Bronchial epithelial cell (primary cell): ENCODE results near the gene DNPH1. TPM values are rescaled to one million over a fixed set of nuclear protein-coding genes. Genes with fewer than 3 reads are reported as not detected.

ENCODE experiments used
- DNase-seq: peaks from one replicate; pipeline ENCODE4 v3.0.0-alpha.2; 2010; ENCODE audit warnings: low read depth
- FAIRE-seq: peaks from 2 replicates; lab custom pipeline; 2011; peaks lifted over from hg19 to GRCh38; lab: Jason Lieb, UNC
- H3K27me3 ChIP-seq: 2 replicates; pipeline ENCODE4 v1.5.1; 2011; ENCODE audit warnings: low read length; ENCODE audit not compliant: control insufficient read depth, insufficient read depth
- H3K36me3 ChIP-seq: 2 replicates; pipeline ENCODE4 v1.5.1; 2011; ENCODE audit warnings: low read length; ENCODE audit not compliant: control insufficient read depth, insufficient read depth
- H3K4me3 ChIP-seq: 2 replicates; pipeline ENCODE4 v1.5.1; 2011; ENCODE audit warnings: mild to moderate bottlenecking, low read depth, low read length, control low read depth
- total RNA-seq: library from RNA; depleted of rRNA; stranded (reverse); fragments of >200 nt; gene quantifications from 2 replicates; pipeline ENCODE4 v1.2.1, GENCODE V29; 2014
- TF ChIP-seq, protein P1 (sequence below): IDR thresholded peaks from 2 replicates; pipeline ENCODE4 v1.5.1; 2011; ENCODE audit warnings: mild to moderate bottlenecking, moderate library complexity, low read length, control low read depth, inconsistent platforms; ENCODE audit not compliant: insufficient read depth, severe bottlenecking

DNPH1 gene
- total RNA-seq, 1 donor from 2014 or later = 59.8 TPM

DNA sequence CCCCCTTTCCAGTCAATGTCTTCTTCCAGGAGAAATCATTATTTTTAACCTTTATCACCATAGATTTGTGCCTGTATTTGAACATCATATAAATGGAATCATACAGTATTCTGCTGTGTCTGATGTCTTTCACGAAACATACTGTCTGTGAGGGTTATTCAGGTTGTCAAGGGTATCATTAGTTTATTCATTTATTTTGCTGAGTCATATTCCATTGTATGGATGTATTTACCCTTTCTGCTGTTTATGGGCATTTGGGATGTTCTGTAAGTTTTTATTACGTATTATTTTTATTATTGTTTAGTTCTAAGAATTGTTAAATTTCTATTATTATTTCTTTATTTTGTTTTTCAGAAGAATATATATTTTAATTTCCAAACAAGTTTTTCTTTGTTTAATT is 22.0 kb downstream of the DNPH1 start:
- Histone ChIP-seq H3K4me3 (no peak overlapping the region), H3K36me3 (peaks cover 21% of the 10 kb centered on the region), H3K27me3 (no peaks in the 10 kb centered on the region)
- TF ChIP-seq, protein P1, sequence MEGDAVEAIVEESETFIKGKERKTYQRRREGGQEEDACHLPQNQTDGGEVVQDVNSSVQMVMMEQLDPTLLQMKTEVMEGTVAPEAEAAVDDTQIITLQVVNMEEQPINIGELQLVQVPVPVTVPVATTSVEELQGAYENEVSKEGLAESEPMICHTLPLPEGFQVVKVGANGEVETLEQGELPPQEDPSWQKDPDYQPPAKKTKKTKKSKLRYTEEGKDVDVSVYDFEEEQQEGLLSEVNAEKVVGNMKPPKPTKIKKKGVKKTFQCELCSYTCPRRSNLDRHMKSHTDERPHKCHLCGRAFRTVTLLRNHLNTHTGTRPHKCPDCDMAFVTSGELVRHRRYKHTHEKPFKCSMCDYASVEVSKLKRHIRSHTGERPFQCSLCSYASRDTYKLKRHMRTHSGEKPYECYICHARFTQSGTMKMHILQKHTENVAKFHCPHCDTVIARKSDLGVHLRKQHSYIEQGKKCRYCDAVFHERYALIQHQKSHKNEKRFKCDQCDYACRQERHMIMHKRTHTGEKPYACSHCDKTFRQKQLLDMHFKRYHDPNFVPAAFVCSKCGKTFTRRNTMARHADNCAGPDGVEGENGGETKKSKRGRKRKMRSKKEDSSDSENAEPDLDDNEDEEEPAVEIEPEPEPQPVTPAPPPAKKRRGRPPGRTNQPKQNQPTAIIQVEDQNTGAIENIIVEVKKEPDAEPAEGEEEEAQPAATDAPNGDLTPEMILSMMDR = no peak
- no peak for FAIRE-seq
- DNase-seq = no peak

- no peaks in the 10 kb centered on the region for H3K27me3 ChIP-seq
- H3K36me3 ChIP-seq = peaks cover 21% of the 10 kb centered on the region
- FAIRE-seq (no peak), DNase-seq (no peak)
- TF ChIP-seq, protein P1 = no peak
- H3K4me3 ChIP-seq = no peak overlapping the region
These were observed 23.4 kb downstream of the DNPH1 start for GRCh38 chr6:43205849-43206248.

GRCh38 chr6:43204271-43205105 is 24.8 kb downstream of the DNPH1 start:
- DNase-seq = no peak
- TF ChIP-seq, protein P1 = no peak
- peaks cover 26% of the 10 kb centered on the region for H3K36me3 ChIP-seq
- no peak for FAIRE-seq
- H3K27me3 ChIP-seq = no peaks in the 10 kb centered on the region
- H3K4me3 ChIP-seq = no peak overlapping the region

GRCh38 chr6:43203718-43204095 is 25.6 kb downstream of the DNPH1 start:
- FAIRE-seq (peak; percentile 90), DNase-seq (no peak)
- Histone ChIP-seq H3K4me3 (no peak overlapping the region), H3K36me3 (peaks cover 30% of the 10 kb centered on the region), H3K27me3 (no peaks in the 10 kb centered on the region)
- TF ChIP-seq, protein P1 = no peak

DNA sequence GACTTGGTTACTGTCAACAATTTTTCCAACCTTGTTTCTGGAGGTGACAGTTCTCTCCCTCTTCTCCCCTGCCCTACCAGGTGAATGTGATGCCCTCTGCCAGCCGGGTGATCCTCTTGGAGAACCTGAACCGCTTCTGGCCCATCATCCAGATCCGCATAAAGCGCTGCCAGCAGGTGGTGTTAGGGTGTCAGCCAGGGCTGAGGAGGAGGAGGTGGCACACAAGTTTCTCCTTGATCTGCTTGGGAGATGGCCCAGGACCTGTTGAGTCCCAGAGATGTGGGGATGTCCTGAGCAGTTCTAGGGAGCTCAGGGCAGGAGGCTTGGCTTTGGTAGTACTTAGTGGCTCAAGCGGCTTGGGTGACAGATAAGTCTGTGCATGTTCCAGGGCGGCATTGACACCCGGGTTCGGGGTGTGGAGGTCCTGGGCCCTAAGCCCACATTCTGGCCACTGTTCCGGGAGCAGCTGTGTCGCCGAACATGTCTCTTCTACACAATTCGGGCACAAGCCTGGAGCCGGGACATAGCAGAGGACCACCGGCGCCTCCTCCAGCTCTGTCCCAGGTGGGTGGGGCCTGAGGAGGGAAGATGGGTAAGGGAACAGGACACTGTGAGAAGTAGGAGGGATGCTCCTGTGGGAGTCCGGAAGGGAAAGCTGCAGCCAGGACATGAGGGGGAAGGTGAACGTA is 26.1 kb downstream of the DNPH1 start:
- H3K36me3 ChIP-seq = peaks cover 32% of the 10 kb centered on the region
- TF ChIP-seq, protein P1 = no peak
- FAIRE-seq = peak; percentile 55
- H3K4me3 ChIP-seq = no peak overlapping the region
- no peak for DNase-seq
- H3K27me3 ChIP-seq = no peaks in the 10 kb centered on the region
